Upper lobe of left lung (tissue), 6 donors: ENCODE measurements around the gene MPDZ. TPM values are rescaled to one million over a fixed set of nuclear protein-coding genes. Genes with fewer than 3 reads are reported as not detected.

Experiments
- ATAC-seq, 2 donors: fragments of 200-7000 bp; cut with Tn5 transposase; one replicate each; pipeline ENCODE4 v1.9.1; 2022; ENCODE audit warnings: mild to moderate bottlenecking in 2 of 2, moderate library complexity in 2 of 2; ENCODE audit not compliant: low FRiP score in 2 of 2
- DNase-seq, 2 donors: peaks; one replicate each; pipeline ENCODE4 v3.0.0-alpha.2; 2019 to 2020
- H3K27ac ChIP-seq, 4 donors: fragments of 200-600 bp; sonication (generic); one replicate each; pipeline ENCODE4 v1.5.1; 2016 to 2019
- H3K27me3 ChIP-seq, 4 donors: fragments of 200-600 bp; sonication (generic); one replicate each; pipeline ENCODE4 v1.5.1; 2017 to 2019
- H3K36me3 ChIP-seq, 4 donors: fragments of 200-600 bp; sonication (generic); one replicate each; pipeline ENCODE4 v1.5.1; 2016 to 2019
- H3K4me1 ChIP-seq, 4 donors: fragments of 200-600 bp; sonication (generic); one replicate each; pipeline ENCODE4 v1.5.1; 2018 to 2019
- H3K4me3 ChIP-seq, 4 donors: fragments of 200-600 bp; sonication (generic); one replicate each; pipeline ENCODE4 v1.5.1; 2017 to 2019; ENCODE audit warnings: mild to moderate bottlenecking in 2 of 4, moderate library complexity in 1 of 4
- H3K9me3 ChIP-seq, 4 donors: fragments of 200-600 bp; sonication (generic); one replicate each; pipeline ENCODE4 v1.5.1; 2018 to 2019
- CTCF ChIP-seq, 6 experiments: fragments of 450-650 bp in 4 of 6; fragments of 200-600 bp in 2 of 6; sonication (generic) in 2 of 6; IDR thresholded peaks; one replicate each; pipeline ENCODE4 v1.5.1; 2016 to 2019; ENCODE audit warnings: antibody characterized with exemption in 6 of 6
- EP300 ChIP-seq, 4 donors: sonication (generic); formaldehyde crosslinking; IDR thresholded peaks; one replicate each; pipeline ENCODE4 v1.5.1; 2017; ENCODE audit warnings: antibody characterized with exemption in 4 of 4, control low read depth in 2 of 4
- POLR2A ChIP-seq, 4 donors: fragments of 450-650 bp; IDR thresholded peaks; one replicate each; pipeline ENCODE4 v1.5.1; 2016 to 2017; ENCODE audit warnings: antibody characterized with exemption in 4 of 4, mild to moderate bottlenecking in 2 of 4
- POLR2AphosphoS5 ChIP-seq, 2 donors: sonication (generic); formaldehyde crosslinking; IDR thresholded peaks; one replicate each; pipeline ENCODE4 v1.5.1; 2017; ENCODE audit warnings: antibody characterized with exemption in 2 of 2
- WGBS, 2 donors: methylation state at CpG; one replicate each; pipeline ENCODE4 v1.1.5; 2017 to 2018; 5-methylcytosine and 5-hydroxymethylcytosine counted together
- total RNA-seq, 6 donors: library from RNA; depleted of rRNA in 4 of 6; stranded (reverse); fragments of >200 nt in 4 of 6; gene quantifications; one replicate each; pipeline versions ENCODE4 v1.1.0 to v1.2.1, GENCODE V29; 2016 to 2021
- donor health status: DM: no; HTN: no; CAD: no; lungs with moderate emphysema.
- donor health status: DM: no; HTN: yes; CAD: no; lungs with severe emphysema.

Gene MPDZ
- total RNA-seq, 6 donors from 2014 or later, result 13.6 to 49.2 (median 27.8) TPM

DNA sequence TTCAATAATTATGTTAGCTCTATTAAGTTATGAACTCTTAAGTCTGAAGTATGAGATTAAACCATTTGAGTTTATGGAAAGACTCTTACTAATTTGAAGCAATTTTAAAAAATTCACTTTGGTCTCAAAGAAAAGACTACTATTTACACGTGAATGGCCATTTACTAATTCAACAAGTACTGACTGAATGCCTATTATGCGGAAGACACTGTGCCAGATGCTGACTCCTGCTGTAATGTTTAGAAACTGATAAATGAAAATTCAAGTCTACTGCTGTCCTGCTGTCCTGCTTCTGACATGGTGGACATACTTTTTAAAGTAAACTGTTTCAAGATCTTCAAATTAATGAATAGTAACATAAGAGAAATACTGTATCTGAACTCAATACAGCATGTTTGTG, 116.2 kb downstream of the MPDZ start:
- WGBS, 2 donors, result 79 to 82% methylated on average over 2 of the region's 2 CpGs
- Histone ChIP-seq H3K36me3 (peaks cover 0 to 36% (median 1%) of the 10 kb centered on the region in 4 donors), H3K9me3 (no peaks in the 10 kb centered on the region), H3K4me1 (no peaks in the 10 kb centered on the region), H3K27ac (no peak overlapping the region), H3K4me3 (no peak overlapping the region), H3K27me3 (no peaks in the 10 kb centered on the region)
- DNase-seq (no peak), ATAC-seq (no peak)
- TF ChIP-seq EP300 (IDR thresholded peaks at IDR 0.05), result no peak
- TF ChIP-seq POLR2AphosphoS5 (IDR thresholded peaks at IDR 0.05), result no peak
- no peak for TF ChIP-seq POLR2A (IDR thresholded peaks at IDR 0.05)
- no peak for TF ChIP-seq CTCF (IDR thresholded peaks at IDR 0.05)

GRCh38 chr9:13160051-13160450, 119.4 kb downstream of the MPDZ start:
- Histone ChIP-seq H3K4me3 (no peak overlapping the region), H3K36me3 (peaks cover 0 to 33% (median 1%) of the 10 kb centered on the region in 4 donors), H3K27ac (no peak overlapping the region), H3K4me1 (no peaks in the 10 kb centered on the region), H3K27me3 (no peaks in the 10 kb centered on the region), H3K9me3 (no peaks in the 10 kb centered on the region)
- ATAC-seq (no peak), DNase-seq (no peak)
- 82 to 88% methylated on average over 1 of the region's 1 CpG for WGBS, 2 donors
- TF ChIP-seq POLR2A (IDR thresholded peaks at IDR 0.05) (no peak), POLR2AphosphoS5 (IDR thresholded peaks at IDR 0.05) (no peak), CTCF (IDR thresholded peaks at IDR 0.05) (no peak), EP300 (IDR thresholded peaks at IDR 0.05) (no peak)

DNA sequence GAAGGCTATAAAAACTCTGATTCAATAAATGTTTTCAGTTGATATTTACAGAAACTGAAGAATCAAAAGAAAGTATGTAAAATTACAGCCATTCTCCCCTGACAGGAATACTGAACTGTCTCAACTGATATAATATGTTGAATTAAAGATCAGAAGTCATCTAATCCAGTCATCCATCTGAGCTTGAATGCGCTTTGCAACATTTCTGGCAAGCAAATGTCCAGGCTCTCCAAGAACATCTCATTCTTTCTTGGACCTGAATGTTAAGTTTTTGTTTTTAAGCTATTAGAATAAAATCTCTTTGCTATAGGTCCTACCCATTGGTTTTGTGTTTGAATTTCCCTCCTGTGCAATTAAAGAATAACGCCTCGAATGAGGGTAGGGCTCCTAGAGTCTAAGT, 120.5 kb downstream of the MPDZ start:
- DNase-seq (no peak), ATAC-seq (no peak)
- Histone ChIP-seq H3K36me3 (peaks cover 0 to 34% (median 1%) of the 10 kb centered on the region in 4 donors), H3K9me3 (no peaks in the 10 kb centered on the region), H3K27ac (no peak overlapping the region), H3K27me3 (no peaks in the 10 kb centered on the region), H3K4me1 (no peaks in the 10 kb centered on the region), H3K4me3 (no peak overlapping the region)
- 56 to 79% methylated on average over 3 of the region's 3 CpGs for WGBS, 2 donors
- TF ChIP-seq CTCF (IDR thresholded peaks at IDR 0.05) (no peak), EP300 (IDR thresholded peaks at IDR 0.05) (no peak), POLR2A (IDR thresholded peaks at IDR 0.05) (no peak), POLR2AphosphoS5 (IDR thresholded peaks at IDR 0.05) (no peak)

DNA sequence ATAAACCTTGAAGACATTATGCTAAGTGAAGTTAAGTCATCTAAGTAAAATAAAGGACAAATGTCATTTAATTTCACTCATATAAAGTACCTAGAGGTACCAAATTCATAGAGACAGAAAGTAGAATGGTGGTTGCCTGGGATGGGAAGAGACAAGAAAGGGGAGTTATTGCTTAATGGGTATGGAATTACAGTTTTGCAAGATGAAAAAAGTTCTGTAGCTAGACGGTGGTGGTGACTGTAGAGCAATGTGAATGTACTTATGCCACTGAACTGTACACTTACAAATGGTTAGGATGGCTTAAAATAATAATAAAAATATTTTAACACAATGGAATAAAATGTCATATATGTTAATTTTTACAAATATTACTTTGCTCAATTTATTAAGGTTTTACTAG, 128.0 kb downstream of the MPDZ start:
- WGBS, 2 donors, result 81 to 86% methylated on average over 1 of the region's 1 CpG
- TF ChIP-seq POLR2A (IDR thresholded peaks at IDR 0.05) (no peak), EP300 (IDR thresholded peaks at IDR 0.05) (no peak), POLR2AphosphoS5 (IDR thresholded peaks at IDR 0.05) (no peak), CTCF (IDR thresholded peaks at IDR 0.05) (no peak)

DNA sequence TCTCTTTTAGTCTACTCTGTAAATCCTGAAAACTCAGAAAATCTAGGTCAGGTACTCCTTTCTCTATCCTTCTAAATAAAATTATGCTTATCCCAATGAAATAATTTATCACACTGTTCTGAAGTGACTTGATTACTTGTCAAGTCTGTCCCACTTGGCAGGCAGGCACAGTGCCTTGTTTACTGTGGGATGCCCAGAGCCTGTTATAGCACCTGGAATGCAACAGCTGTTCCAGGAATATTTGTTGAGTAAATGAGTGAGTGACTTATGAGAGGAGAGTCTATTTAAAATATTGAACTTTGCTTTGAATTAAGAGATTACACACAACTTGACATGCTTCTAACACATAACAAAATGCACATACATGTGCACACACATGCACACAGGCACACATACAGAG, 130.0 kb downstream of the MPDZ start:
- no peak for ATAC-seq

More for the DNA sequence above, 128.0 kb downstream of the MPDZ start:
- Histone ChIP-seq H3K27me3 (no peaks in the 10 kb centered on the region), H3K9me3 (no peaks in the 10 kb centered on the region), H3K4me3 (no peak overlapping the region), H3K36me3 (peaks cover 0 to 22% (median 0%) of the 10 kb centered on the region in 4 donors), H3K27ac (no peak overlapping the region), H3K4me1 (no peaks in the 10 kb centered on the region)
- no peak for ATAC-seq
- no peak for DNase-seq

More for the DNA sequence above, 130.0 kb downstream of the MPDZ start:
- no peak for DNase-seq
- Histone ChIP-seq H3K36me3 (peaks cover 0 to 19% (median 0%) of the 10 kb centered on the region in 4 donors), H3K27me3 (no peaks in the 10 kb centered on the region), H3K27ac (no peak overlapping the region), H3K4me1 (no peaks in the 10 kb centered on the region), H3K9me3 (no peaks in the 10 kb centered on the region), H3K4me3 (no peak overlapping the region)
- TF ChIP-seq POLR2AphosphoS5 (IDR thresholded peaks at IDR 0.05) (no peak), EP300 (IDR thresholded peaks at IDR 0.05) (no peak), CTCF (IDR thresholded peaks at IDR 0.05) (no peak), POLR2A (IDR thresholded peaks at IDR 0.05) (no peak)
